Renal cortical epithelial cell (primary cell): Measurements from ENCODE around the gene COX19. TPM values are rescaled to one million over a fixed set of nuclear protein-coding genes. Genes with fewer than 3 reads are reported as not detected.
"Not testable (repeated sequence)": the region's sequence is repeated elsewhere in the genome, so short reads cannot be mapped to it uniquely, and the experiment has no call there.

Experiments
- DNase-seq: peaks from one replicate; pipeline ENCODE4 v3.0.0-alpha.2; 2011; ENCODE audit warnings: low read depth
- total RNA-seq: library from RNA; depleted of rRNA; stranded (reverse); fragments of >200 nt; gene quantifications from 2 replicates; pipeline ENCODE4 v1.2.3, GENCODE V29; 2014

The COX19 gene
- total RNA-seq, 1 donor from 2014 or later: 10.0 TPM

DNA sequence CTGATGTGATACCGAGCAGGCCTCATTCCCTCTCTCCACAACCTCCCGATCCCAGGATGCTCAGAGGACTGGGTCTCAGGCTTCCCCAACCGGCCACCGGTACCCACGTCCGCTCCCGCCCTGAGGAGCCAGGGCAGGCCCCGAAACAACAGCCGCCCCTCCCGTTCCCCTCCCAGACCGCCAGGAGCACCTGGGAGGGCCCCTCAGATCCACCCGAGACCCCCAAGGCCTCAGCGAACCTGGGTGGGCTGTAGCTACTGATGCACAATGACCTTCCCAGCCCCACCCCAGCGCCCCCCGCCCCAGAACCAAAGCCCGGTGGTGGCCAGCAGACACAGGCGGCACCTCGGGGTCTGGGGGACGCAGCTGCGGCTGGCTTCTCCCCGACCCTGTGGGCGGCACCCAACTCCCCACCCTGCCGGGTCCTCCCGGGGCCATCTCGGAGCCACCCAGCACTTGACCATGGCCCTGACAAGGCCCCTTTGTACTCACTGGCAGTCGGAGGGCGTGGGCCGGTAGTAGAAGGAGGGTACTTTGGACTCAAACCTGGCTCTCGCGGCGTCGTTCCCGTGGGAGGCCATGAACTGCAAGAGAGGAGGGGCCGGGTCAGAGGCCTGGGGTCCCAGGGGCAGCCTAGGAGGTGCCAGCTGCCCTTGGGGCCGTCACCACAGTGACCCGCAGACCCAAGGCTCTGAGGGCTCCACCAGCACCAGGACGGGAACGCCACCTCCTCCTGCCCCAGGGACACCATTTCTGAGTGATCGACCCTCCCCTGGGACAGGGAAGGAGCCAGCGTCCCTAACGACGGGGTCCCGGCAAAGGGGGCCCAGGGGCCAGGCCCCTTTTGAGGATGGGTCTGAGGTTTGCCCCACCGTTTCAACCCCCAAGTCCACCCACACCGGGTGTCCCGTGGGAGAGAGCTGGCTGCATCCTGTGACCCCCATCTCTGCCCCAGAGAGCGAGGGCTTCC lies 49.0 kb downstream of the COX19 start:
- no peak for DNase-seq

DNA sequence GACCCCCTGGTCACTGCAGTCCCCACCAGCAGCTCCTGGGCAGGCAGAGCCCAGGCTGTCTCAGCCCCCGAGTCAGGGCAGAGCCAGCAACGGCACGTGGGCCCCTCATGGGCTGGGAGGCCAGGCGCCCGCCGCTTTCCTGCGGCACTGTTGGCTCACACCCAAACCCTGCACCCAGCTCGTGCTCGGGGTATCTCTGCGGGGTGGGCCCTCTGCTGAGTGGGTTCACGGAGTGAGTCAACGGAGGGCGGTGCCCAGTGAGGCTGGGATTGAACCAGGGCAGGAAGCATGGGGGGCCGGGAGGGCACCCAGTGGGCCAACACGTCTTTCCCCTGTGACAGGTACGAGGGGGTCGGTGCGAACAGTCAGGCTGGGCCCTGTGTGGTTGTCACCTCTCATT lies 49.7 kb downstream of the COX19 start:
- no peak for DNase-seq

DNA sequence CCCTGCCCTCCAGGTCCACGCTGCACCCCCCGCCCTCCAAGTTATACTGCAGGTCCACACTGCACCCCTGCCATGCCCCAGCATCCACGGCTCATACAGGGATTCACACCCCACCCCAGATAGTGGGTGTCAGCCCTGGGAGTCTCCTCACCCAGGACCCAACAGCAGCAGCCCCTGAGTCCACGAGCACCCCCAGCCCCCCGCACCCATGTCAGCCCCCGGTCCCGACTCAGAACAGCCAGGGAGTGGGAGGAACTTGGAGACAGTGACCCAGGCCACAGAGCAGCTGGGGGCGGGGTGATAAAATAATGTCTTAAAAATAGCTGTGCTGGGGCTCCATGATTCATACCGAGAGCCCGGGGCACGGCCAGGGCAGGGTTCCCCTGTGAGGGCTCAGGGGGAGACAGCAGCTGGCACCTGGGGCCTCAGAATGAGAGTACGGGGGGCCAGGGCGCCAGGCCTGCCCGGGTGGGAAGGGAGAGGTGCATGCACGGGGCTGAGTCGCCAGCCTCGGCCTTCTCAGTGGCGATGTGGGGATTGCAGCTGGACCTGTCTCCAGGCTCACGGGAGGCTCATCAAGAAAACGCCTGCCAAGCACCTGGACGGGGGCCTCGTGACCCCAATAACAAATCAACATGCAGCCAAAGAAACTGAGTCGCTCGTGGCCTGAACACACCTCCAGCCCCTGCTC lies 50.7 kb downstream of the COX19 start:
- DNase-seq: no peak

DNA sequence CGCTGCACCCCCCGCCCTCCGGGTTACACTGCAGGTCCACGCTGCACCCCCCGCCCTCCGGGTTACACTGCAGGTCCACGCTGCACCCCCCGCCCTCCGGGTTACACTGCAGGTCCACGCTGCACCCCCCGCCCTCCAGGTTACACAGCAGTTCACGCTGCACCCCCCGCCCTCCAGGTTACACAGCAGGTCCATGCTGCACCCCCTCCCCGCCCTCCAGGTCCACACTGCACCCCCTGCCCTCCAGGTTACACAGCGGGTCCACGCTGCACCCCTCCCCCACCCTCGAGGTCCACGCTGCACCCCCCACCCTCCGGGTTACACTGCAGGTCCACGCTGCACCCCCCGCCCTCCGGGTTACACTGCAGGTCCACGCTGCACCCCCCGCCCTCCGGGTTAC lies 51.3 kb downstream of the COX19 start:
- not testable (repeated sequence) for DNase-seq

DNA sequence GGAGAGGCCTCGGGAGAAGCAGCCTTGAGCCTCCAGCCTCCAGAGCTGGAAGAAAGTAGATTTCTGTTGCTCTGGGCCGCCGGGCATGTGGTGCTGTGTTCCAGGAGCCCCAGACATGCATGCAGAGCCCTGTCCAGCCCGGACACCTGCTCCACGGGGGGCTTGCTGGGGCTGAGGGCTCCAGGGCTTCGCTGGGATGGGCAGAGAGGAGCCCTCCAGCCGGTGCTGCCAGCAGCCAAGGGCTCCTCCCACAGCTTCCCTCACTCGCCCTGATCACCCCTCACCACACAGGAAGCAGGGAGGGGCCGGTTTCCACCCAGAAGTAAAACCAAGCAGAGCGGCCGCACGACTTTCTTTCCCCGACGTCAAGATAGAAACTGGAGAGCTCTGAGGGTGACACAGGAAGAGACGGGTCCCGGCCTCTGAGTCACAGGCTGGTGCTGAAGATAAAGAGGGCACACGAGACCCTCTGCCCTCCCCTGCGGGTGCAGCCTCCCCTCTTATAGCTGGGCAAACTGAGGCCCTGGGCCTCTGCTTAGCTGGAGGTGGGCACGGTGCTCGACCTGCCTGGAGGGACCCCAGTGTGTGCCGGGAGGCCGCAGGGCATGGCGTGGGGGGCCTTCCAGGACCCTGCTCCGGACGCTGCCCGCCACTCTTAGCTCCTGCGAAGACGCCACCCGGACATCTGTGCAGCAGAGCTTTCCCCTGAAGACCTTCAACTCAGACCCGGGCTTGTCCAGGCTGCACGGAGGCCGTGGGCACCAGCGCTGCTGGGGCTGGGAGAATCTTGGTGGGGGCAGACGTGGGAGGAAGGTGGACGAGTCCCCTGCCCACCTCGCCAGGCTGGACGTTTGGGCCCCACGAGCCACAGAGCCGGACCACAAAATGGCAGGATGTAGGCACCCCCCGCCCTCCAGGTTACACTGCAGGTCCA lies 52.0 kb downstream of the COX19 start:
- no peak for DNase-seq

DNA sequence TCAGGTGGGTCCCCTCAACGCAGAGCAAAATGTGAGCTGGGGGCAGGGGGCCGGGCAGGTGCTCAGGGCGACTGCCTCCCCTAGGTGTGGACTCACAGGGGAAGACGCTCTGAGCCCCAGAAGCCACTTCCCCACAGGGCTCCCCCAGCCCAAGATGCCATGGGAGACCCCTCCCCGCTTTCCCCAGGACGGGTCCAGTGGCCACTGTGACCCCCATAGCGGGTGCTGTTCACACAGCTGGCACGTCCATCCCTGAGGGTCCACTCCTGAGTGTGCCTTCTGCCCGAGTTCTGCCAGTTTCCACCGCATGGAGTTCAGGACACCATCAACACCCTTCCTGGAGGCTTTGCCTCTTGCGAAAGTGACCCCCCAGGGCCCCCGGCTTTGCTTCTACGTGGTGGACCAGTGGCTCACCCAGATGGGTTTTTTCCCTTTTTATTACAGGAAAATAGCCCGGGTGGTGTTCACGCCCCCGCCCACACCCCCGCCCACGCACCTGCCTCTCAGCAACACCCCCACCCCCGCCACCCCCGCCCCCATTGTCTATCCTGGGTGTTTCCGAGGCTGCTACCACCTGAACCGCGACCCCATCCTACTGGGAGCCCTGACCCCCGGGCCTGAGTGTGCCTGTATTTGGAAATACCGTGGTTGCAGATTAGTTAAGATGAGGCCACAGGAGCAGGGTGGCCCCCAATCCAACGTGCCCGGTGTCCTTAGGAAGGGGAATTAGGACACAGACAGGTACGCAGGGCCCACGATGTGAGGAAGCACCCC lies 52.8 kb downstream of the COX19 start:
- DNase-seq: no peak

DNA sequence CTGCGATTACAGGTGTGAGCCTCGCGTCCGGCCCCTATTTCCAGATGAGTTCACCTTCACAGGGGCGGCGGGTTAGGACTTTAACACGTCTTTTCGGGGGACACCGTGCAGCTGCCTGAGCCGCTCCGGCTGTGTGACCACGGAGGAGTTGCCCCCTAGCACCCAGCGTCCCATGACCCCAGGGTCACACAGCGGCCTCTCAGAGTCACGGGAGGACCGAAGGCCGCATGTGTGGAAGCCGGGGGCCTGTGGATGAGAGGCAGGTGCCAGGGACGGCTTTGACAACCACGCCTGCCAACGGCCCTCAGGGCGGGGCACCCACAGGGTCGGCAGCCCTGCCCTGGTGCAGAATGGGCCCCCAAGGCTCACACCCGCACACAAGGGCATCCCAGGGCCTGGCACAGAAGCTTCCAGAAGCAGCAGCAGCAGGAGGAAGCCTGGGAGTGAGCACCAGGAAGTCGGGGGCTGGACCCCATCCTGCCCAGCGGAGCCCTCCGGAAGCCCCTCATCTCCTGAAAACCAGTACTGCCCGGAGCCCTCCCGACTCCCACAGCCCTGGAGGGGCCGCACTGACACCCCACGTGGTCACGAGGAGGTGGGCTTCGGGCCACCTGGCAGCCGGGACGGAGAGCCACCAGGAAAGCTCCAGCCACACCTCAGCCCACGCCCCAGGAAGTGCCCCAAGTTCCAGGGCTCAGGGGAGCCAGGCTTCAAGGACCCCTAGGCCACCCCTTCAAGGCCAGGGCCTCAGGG lies 53.6 kb downstream of the COX19 start:
- DNase-seq: no peak

DNA sequence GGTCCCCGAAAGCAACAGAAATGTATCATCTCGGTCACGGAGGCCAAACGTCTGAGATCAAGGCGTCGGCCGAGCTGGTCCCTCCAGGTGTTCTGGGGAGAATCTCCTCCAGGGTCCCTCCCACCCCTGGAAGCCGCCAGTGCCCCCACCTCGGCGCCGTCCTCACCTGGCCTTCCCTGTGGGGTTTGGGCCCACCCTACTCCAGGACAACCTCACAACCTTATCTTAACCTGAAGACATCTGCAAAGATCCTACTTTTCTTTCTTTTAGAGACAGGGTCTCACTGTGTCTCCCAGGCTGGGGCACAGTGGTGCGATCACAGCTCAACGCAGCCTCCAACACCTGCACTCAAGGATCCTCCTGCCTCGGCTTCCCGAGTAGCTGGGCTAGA lies 54.3 kb downstream of the COX19 start:
- DNase-seq: no peak

DNA sequence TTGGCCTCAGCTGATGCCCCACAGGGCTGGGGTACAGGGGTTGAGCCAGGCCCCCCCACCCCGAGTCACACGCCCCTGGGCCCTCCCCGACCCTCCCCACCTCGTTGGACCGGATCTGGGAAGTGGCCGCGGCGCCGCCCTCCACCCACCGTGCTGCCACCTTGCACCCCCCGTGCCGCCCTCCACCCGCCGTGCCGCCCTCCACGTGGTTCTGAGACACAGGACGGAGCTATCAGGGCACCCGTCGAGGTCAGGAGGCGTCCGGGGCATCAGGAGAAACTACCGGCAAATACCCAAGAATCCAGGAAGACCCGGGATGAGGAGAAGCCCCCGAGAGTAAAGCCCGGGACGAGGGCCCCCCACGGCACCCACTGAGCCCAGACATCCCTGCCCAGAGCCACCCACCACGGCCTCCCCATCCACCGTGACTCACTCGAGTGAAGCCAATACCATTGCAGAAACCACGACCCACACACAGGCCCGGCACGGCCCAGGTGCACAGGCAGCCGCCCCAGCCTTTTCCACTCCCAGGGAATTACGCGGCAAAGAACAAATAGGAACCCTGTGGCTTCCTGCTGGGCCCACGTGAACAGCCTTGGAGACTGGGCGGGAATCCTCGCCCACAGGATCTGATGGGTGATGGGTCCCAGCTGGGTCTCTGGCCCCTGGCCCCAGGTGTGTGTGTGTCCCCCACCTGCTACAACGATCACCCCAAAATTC lies 54.8 kb downstream of the COX19 start:
- DNase-seq: no peak

DNA sequence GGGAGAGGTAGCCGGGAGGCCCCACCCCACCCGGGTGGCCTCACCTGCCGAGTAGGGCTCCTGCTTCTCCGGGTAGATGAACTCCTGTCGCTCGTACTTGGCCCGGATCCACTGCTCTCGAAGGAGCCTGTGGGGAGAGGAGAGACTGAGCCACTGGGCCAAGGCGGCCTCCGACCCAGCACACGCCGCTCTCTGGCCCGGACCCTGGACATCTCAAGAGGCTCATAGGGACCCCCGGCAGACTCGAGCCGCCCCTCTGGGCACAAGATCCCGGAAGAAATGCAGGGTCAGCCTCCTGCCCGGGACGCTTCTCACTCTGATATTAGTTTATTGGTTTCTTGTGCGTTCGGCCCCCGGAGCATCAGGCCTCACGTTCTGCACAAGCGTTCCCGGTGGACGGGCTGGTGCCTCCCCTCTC lies 55.4 kb downstream of the COX19 start:
- no peak for DNase-seq

DNA sequence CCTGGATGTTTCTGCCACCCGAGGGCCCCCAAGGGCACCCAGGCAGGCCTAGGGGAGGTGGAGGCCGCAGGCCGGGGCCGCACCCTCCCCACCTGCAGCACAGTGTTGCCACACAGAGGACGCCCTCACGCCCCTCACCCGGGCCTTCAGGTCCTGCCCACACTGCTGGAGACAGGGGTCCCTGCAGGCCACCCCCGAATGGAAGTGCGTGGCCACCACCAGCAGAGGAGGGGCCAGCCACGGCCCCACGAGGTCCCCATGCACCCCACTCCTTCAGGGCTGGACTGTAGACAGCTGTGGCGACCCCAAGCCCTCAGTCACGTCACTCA lies 56.3 kb downstream of the COX19 start:
- no peak for DNase-seq

DNA sequence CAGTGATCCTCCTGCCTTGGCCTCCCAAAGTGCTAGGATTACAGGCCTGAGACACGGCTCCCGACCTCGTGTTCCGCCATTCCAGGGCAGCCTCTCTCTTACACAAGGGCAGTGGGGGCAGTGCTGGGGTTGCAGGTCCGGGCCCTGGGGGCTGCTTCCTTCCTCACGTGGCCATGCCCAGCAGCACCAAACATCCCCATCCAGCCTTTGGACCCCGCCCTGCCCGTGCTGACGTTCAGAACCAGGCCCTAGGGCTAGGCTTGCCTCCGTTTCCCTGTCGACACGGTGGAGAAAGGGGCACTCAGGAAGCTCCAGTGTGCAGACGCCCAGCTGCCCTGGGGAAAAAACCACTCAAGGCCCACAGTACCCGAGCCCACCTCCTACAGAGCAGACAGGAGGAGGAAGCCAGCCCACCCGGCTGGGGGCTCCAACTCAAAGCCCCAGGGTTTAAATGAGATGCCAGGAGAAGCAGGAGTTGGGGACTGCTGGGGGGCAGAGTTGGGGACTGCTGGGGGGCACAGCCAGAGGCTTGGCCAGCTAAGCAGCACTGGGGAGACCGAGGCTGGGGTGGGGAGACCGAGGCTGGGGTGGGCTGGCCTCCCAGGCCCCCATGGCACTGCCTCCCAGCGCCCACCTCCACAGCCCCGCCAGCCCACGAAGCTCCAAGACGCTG lies 56.8 kb downstream of the COX19 start:
- DNase-seq: no peak

DNA sequence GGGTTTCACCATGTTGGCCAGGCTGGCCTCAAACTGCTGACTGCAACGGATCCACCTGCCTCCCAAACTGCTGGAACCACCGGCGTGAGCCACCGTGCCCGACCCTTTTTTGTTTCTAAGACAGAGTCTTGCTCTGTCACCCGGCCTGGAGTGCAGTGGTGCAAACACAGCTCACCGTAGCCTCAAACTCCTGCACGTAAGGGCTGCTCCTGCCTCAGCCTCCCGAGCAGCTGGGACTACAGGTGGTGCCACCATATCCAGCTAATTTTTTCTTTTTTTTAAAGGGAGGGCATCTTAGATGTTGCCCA lies 57.3 kb downstream of the COX19 start:
- DNase-seq: no peak

DNA sequence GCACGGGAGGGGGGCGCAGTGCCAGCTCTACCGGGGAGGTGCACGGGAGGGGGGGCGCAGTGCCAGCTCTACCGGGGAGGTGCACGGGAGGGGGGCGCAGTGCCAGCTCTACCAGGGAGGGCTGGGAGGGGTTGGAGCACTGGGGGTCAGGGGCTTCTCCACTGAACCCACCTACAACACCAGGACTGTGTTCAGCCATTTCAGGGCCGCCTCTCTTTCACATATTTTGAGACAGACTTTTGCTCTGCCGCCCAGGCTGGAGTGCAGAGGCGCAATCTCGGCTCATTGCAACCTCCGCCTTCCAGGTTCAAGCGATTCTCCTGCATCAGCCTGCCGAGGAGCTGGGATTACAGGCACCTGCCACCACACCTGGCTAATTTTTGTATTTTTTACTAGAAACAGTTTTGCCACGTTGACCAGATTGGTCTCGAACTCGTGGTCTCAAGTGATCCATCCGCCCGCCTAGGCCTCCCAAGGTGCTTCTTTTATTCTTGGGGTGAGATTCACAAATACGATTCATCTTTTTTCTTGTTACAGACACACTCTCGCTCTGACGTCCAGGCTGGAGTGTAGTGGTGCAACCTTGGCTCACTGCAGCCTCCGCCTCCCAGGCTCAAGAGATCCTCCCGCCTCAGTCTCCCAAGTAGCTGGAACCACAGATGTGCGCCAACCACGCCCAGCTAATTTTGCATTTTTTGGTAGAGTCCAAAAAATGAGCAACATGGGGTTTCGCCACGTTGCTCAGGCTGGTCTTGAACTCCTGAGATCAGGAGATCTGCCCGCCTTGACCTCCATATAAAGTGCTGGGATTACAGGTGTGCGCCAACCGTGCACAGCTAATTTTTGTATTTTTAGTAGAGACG lies 57.9 kb downstream of the COX19 start:
- DNase-seq: no peak

DNA sequence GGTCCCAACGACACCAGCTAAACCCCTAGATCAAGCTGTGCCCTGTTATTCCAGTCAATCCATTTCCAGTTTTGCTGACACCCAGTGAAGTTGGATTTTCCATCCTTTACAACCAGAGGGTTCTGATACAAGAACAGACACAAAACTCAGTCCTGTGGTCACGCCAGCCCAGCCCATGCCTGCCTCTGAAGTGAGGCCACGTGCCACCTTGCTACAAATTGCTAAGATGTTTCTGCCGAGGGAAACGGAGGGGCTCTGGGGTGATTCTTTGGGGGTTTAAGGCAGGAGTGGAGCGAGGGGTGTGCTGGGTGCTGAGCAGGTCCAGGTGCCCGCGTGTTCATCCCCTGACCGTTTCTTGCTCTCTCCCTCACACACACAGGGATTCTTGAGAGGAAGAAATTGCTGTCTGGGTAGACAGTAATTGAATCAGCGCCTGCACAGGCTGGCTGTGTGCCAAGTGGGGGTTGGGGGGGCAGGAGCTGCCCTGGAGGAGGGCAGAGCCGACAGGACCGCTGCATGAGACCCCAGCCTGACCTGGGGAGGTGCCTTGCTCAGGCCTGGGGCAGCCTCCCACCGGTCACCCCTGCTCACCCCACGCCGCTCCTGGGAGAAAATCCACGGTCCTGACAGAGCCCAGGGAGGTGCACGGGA lies 58.9 kb downstream of the COX19 start:
- DNase-seq: no peak
